Loucy (cell line): ENCODE results near the gene CDH2.

Experiments used
- H2AFZ ChIP-seq: fragments of 200-600 bp; sonication (generic); 2 replicates; pipeline ENCODE4 v1.6.0; 2016; ENCODE audit warnings: antibody characterized with exemption, mild to moderate bottlenecking, low read length, moderate library complexity
- H3F3A ChIP-seq: fragments of 200-600 bp; 2 replicates; pipeline ENCODE4 v1.6.0; 2016; ENCODE audit warnings: antibody characterized with exemption, low read depth, mild to moderate bottlenecking
- H3K27me3 ChIP-seq: fragments of 200-600 bp; sonication (generic); 2 replicates; pipeline ENCODE4 v1.6.1; 2014; ENCODE audit warnings: low read length, mild to moderate bottlenecking; ENCODE audit not compliant: insufficient read depth, poor library complexity, severe bottlenecking
- H3K36me3 ChIP-seq: fragments of 200-600 bp; sonication (generic); 2 replicates; pipeline ENCODE4 v1.6.1; 2016; ENCODE audit warnings: low read length; ENCODE audit not compliant: insufficient read depth
- H3K4me1 ChIP-seq: fragments of 200-600 bp; sonication (generic); 2 replicates; pipeline ENCODE4 v1.5.1; 2014; ENCODE audit warnings: low read length, mild to moderate bottlenecking; ENCODE audit not compliant: insufficient read depth, poor library complexity, severe bottlenecking
- H3K4me2 ChIP-seq: fragments of 200-600 bp; sonication (generic); 2 replicates; pipeline ENCODE4 v1.6.0; 2014; ENCODE audit warnings: antibody characterized with exemption, low read length, low read depth, mild to moderate bottlenecking; ENCODE audit not compliant: poor library complexity, severe bottlenecking
- H3K4me3 ChIP-seq: fragments of 200-600 bp; sonication (generic); 2 replicates; pipeline ENCODE4 v1.5.1; 2014; ENCODE audit warnings: low read length, mild to moderate bottlenecking, mixed read lengths; ENCODE audit not compliant: poor library complexity, severe bottlenecking
- H3K79me2 ChIP-seq: fragments of 200-600 bp; sonication (generic); 2 replicates; pipeline ENCODE4 v1.6.1; 2014; ENCODE audit warnings: low read length; ENCODE audit not compliant: insufficient read depth
- H3K9ac ChIP-seq: fragments of 200-600 bp; sonication (generic); 2 replicates; pipeline ENCODE4 v1.6.0; 2014; ENCODE audit warnings: mild to moderate bottlenecking, low read depth, low read length, moderate library complexity; ENCODE audit not compliant: poor library complexity, severe bottlenecking
- H3K9me2 ChIP-seq: fragments of 200-600 bp; sonication (generic); replicated peaks from 2 replicates; pipeline ENCODE4 v1.6.1; 2016; ENCODE audit warnings: low read depth, low read length, mixed read lengths
- H3K9me3 ChIP-seq: fragments of 200-600 bp; sonication (generic); 2 replicates; pipeline ENCODE4 v1.6.1; 2014; ENCODE audit warnings: mild to moderate bottlenecking, antibody characterized with exemption, low read length, low read depth; ENCODE audit not compliant: insufficient read depth
- H4K20me1 ChIP-seq: fragments of 200-600 bp; sonication (generic); 2 replicates; pipeline ENCODE4 v1.6.0; 2014; ENCODE audit warnings: antibody characterized with exemption, low read length, mild to moderate bottlenecking; ENCODE audit not compliant: insufficient read depth, poor library complexity, severe bottlenecking
- EZH2phosphoT487 ChIP-seq: fragments of 200-600 bp; IDR thresholded peaks from 2 replicates; pipeline ENCODE4 v1.6.1; 2018; ENCODE audit warnings: antibody characterized with exemption, mild to moderate bottlenecking, moderate library complexity, borderline replicate concordance
- TF ChIP-seq, protein P1 (sequence below): fragments of 200-600 bp; sonication (generic); conservative IDR thresholded peaks from 2 replicates; pipeline ENCODE4 v1.5.1; 2014; ENCODE audit warnings: mild to moderate bottlenecking, antibody characterized with exemption, low read length

The CDH2 gene

DNA sequence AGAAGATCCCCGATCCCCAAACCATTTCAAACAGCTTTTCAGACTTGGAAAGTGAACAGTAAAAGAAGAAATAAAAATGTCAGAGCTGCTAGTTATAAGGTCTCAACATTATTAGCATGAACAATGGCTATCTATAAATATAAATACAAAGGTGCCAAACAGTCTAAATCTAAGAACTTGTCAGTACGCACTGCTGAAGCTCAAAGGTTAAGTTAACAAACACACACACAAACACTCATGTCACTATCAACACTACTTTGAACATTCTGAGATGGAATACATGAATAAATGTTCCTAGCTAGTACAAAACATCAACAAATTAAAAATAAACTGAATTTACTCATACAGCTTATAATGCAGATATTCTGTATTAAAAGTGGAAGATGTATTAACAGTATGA lies 108.7 kb downstream of the CDH2 start:
- TF ChIP-seq, protein P1, sequence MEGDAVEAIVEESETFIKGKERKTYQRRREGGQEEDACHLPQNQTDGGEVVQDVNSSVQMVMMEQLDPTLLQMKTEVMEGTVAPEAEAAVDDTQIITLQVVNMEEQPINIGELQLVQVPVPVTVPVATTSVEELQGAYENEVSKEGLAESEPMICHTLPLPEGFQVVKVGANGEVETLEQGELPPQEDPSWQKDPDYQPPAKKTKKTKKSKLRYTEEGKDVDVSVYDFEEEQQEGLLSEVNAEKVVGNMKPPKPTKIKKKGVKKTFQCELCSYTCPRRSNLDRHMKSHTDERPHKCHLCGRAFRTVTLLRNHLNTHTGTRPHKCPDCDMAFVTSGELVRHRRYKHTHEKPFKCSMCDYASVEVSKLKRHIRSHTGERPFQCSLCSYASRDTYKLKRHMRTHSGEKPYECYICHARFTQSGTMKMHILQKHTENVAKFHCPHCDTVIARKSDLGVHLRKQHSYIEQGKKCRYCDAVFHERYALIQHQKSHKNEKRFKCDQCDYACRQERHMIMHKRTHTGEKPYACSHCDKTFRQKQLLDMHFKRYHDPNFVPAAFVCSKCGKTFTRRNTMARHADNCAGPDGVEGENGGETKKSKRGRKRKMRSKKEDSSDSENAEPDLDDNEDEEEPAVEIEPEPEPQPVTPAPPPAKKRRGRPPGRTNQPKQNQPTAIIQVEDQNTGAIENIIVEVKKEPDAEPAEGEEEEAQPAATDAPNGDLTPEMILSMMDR = no peak
- TF ChIP-seq EZH2phosphoT487 = no peak
- Histone ChIP-seq H3K79me2 (no peaks in the 10 kb centered on the region; the same call in 1 of the 2 replicates), H2AFZ (no peak overlapping the region)

DNA sequence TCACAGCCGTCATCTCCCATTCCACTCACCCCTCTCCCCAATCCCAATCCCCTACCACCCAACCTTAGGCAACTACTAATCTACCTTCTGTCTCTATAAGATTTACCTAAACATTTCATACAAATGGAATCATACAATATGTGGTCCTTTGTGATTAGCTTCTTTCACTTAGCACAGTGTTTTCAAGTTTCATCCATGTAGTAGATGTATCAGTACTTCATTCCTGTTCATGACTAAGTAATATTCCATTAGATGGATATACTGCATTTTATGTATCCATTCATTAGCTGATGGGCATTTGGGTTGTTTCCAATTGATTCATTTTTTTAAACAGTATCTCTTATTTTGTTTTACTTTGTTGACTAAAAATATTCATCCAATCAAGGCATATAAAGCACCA lies 109.6 kb downstream of the CDH2 start:
- no peaks in the 10 kb centered on the region for H3K9me2 ChIP-seq

More for the DNA sequence above, 108.7 kb downstream of the CDH2 start:
- Histone ChIP-seq H3F3A (no peaks in the 10 kb centered on the region), H3K36me3 (no peaks in the 10 kb centered on the region), H3K27me3 (no peaks in the 10 kb centered on the region), H3K4me1 (peaks cover 18% of the 10 kb centered on the region), H3K4me2 (no peak overlapping the region), H3K9ac (no peak overlapping the region), H3K9me2 (no peaks in the 10 kb centered on the region), H3K4me3 (no peak overlapping the region), H4K20me1 (no peaks in the 10 kb centered on the region), H3K9me3 (peaks cover 3% of the 10 kb centered on the region; the same call in 1 of the 2 replicates)

DNA sequence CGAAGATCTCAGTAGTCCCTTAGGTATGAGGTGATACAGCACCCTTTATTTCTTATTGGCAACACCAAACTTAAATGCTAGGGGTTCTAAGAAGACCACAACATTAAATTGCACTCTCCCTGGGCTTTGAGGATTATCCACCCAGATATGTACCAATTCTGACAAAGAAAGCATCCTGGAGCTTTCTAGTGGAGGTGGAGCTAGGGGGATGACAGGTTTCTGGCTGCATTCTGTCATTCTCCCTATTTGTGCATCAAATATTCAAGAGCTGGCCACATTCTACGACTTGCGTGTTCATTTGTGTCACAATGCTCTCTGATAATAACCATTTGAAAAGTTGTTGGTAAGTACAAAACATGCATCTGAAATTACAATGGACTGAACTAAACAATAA lies 111.1 kb downstream of the CDH2 start:
- no peak overlapping the region for H2AFZ ChIP-seq
- H4K20me1 ChIP-seq = no peaks in the 10 kb centered on the region
- peaks cover 10% of the 10 kb centered on the region for H3K4me1 ChIP-seq
- H3K9me3 ChIP-seq = peaks cover 3% of the 10 kb centered on the region; the same call in 1 of the 2 replicates
- no peak overlapping the region for H3K9ac ChIP-seq
- TF ChIP-seq, protein P1 = no peak
- TF ChIP-seq EZH2phosphoT487 = no peak
- no peaks in the 10 kb centered on the region for H3K9me2 ChIP-seq
- H3K27me3 ChIP-seq = no peaks in the 10 kb centered on the region
- no peaks in the 10 kb centered on the region for H3K79me2 ChIP-seq
- no peak overlapping the region for H3K4me3 ChIP-seq
- no peaks in the 10 kb centered on the region for H3F3A ChIP-seq
- H3K4me2 ChIP-seq = no peak overlapping the region
- no peaks in the 10 kb centered on the region for H3K36me3 ChIP-seq

More for the DNA sequence above, 109.6 kb downstream of the CDH2 start:
- Histone ChIP-seq H3K27me3 (no peaks in the 10 kb centered on the region), H3K4me1 (peaks cover 19% of the 10 kb centered on the region), H4K20me1 (no peaks in the 10 kb centered on the region), H3K9me3 (peaks cover 3% of the 10 kb centered on the region; the same call in 1 of the 2 replicates), H3K4me2 (no peak overlapping the region), H3K9ac (no peak overlapping the region), H3F3A (no peaks in the 10 kb centered on the region), H2AFZ (no peak overlapping the region), H3K36me3 (no peaks in the 10 kb centered on the region), H3K79me2 (no peaks in the 10 kb centered on the region; the same call in 1 of the 2 replicates), H3K4me3 (no peak overlapping the region)
- no peak for TF ChIP-seq EZH2phosphoT487
- TF ChIP-seq, protein P1 = no peak
